GM19468 (cell line): ENCODE results near the gene SLC25A26.
A peak's percentile ranks its signal among the peaks of the same experiment; 100 is the strongest.
"Not testable (repeated sequence)": the region's sequence is repeated elsewhere in the genome, so short reads cannot be mapped to it uniquely, and the experiment has no call there.

ENCODE experiments used
- ATAC-seq: cut with Tn5 transposase; IDR thresholded peaks from one replicate; pipeline ENCODE4 v1.9.1; 2021; ENCODE audit warnings: mild to moderate bottlenecking, moderate library complexity, moderate number of reproducible peaks; ENCODE audit not compliant: unreplicated experiment; ENCODE audit errors: extremely low read depth

Gene SLC25A26

GRCh38 chr3:66306991-66307390 is 86.2 kb downstream of the SLC25A26 start:
- ATAC-seq = not testable (repeated sequence)

- ATAC-seq = no peak
Observed at GRCh38 chr3:66312039-66312438, 91.2 kb downstream of the SLC25A26 start.

DNA sequence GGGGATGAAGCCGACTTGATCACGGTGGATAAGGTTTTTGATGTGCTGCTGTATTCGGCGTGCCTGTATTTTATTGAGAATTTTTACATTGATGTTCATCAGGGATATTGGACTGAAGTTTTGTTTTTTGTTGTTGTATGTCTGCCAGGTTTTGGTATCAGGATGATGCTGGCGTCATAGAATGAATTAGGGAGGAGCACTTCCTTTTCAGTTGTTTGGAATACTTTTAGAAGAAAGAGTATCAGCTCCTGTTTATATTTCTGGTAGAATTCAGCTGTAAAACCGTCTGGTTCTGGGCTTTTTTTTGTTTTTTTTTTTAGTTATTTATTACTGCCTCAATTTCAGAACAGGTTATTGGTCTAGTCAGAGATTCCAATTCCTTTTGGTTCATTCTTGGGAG is 93.7 kb downstream of the SLC25A26 start:
- ATAC-seq = no peak

DNA sequence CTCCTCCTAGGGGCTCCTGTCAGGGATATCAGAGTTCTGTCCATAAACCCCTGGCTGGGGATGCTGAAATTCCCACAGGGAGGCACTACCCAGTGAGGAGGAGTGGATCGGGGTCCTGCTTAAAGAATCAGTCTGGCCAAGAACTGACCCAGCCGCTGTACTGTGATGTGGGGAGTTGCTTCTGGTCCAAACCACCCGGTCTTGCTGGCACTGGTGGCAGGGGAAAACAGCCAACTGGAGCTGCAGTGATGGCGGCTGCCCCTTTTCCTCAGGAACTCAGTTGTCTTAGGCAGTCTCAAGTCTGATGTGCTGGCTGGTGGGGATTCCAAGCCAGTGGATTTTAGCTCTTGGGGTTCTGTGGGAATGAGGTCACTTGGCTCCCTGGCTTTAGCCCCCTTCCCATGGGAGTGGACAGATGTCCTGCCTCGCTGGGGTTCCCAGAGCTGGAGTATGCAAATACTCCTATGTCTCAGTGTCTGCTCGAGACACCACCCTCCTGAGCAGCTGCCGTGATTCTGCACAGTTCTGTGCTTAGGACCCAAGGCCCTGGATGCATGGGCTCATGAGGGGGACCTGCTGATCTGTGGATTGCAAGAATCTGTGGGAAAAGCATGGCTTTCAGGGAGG is 97.1 kb downstream of the SLC25A26 start:
- ATAC-seq = no peak

GRCh38 chr3:66320390-66320789 is 99.6 kb downstream of the SLC25A26 start:
- no peak for ATAC-seq

GRCh38 chr3:66322436-66322835 is 101.6 kb downstream of the SLC25A26 start:
- no peak for ATAC-seq

GRCh38 chr3:66326340-66326739 is 105.5 kb downstream of the SLC25A26 start:
- ATAC-seq = no peak

DNA sequence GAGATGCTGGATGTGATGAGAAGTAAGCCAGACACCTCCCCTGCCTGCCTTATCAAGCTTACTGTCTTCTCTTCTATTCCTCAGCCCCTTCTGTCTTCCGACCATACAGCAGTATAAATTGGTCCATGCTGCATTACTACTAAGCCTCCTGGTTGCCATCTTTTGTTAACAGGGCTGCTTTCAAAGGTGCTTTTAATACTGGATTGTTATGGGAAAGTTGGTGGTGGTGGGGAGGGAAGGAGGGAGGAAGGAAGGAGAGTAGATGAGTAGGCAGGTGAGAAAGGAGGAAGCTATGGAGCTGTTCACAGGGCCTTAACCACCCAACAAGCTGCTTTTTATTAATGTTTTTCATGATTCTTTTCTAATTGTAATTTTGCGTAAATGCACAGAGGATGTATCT is 114.9 kb downstream of the SLC25A26 start:
- ATAC-seq = no peak

DNA sequence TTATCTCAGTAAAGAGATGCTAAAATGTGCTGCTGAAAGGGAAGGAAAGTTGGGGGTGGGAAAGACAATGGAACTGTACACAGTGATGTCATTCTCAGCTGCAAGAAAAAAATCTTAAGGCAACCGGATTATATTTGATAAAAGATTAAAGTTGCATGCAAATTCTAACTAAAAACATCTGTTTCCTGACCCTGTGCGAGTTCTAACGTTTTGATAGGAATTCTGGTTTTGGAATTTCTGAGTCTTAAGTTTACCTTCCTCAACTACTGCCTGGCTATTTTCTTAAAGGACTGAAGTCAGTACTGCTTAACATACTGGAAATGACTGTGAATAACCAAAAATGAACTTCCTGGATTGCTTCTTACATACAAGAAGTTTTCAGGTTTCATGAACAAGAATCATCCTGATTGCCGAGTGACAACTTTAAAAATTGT is 115.5 kb downstream of the SLC25A26 start:
- no peak for ATAC-seq

DNA sequence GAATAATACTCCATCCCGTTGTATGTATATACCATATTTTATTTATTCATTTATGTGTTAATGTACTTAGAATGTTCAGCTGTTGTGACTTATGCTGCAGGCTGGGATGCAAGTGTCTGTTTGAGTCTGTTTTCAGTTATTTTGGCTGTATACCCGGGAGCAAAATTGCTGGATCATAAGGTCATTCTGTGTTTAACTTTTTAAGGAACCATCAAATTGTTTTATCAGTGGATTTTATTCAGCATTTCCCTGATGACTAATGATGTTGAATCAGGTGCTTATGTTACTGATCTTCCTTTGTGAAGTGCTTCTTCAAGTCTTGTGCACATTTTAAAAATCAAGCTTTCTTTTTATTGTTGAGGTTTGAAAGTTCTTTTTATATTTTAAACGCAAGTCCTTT is 118.1 kb downstream of the SLC25A26 start:
- no peak for ATAC-seq

DNA sequence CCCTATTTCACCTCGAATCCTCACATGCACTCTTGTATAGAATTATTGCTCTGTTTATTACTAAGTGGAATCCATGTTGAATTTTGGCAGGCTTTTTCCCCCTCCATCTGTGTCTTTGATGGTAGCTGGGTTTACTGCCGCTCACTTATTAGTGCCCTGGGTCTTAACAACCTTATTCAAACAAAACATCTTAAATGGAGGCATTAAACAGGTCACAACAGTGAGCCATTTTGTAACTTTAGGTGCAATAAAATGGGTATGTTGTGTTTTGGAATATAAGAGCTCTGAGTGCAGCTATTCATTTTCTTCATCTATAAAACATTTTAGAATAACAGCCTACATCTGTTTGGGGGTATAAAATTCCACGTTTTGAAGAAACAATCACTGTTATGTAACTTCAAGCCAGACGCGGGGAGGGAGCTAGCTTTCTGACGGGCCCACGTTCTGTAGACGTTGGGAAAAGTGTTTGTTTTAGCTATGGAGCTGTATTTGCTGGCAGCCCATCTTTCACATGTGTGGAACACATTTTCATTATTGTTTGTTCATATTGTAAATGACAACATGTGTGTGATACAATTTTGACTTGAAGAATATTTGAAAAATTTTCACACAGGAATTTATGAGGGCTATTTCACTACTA is 122.0 kb downstream of the SLC25A26 start:
- no peak for ATAC-seq

GRCh38 chr3:66344391-66344811 is 123.6 kb downstream of the SLC25A26 start:
- ATAC-seq = no peak

DNA sequence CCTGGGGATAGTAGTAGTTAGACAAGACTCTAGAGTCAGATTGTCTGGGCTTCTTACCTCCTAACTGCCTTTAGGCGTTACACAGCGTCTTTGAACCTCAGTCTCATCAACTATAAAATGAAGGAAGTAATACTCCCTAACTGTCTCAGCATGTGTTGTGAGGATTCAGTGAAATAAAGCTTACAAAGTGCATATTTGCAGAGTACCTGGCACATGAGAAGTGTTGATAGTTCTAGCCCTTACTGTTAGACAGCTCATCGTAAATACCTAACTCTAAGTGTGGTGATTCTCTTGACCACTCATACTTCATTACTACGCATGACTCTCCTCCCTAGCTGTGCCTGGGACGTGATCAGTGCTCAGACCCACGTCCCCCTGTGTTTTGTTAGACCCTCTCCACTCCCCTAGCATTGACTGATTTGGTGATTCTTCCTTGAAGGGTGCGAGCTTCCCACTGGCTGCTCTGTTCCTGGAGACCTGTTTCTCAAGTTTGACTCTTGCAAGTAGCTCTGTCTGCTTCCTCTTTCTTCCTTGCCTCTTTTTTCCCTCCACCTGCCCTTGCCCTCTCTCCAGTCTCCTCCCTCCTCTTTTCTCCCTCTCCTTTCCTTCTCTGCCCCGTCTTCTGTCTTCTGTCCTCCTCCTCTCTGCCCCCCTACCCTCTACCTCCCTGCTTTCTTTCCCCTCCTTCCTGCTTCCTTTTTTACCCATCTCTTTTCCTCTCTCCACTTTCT is 124.2 kb downstream of the SLC25A26 start:
- no peak for ATAC-seq

DNA sequence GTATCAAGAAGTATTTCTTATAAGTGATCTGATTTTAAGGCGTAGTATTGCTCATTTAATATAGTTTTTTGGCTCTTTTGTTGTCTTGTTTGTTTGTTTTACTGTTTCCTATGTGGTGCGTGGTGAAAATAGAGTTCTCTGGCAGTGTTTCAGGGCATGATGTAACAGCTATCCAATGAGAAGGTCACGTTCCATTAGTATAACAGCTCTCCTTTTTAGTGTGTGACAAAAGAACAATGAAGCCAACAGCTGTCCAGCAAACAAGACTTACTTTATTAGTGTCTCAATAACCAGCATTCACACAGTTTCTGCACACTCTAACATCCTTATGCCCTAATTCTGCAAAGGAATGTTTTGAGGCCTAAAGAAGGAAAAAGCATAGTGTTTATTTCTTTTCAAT is 127.9 kb downstream of the SLC25A26 start:
- no peak for ATAC-seq

- ATAC-seq = no peak
Observed at GRCh38 chr3:66350601-66351000, 129.8 kb downstream of the SLC25A26 start.

DNA sequence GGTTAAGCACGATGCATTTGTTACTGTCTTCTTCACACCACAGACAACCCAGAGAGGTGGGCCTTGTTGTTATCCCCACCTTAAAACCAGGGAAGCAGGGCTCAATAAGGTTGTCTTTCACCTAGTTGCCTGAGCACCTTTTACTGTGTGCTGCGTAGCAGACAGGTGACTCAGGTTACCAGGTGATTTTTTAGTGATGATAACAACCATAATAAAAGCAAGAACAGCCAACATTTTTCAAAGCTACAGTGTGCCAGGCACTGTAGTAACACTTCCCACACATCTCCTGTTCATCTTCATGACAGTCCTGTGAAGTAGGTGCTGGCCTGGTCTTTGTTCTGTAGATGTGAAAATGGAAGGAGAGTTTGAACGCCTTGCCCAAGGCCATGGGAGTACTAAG is 132.2 kb downstream of the SLC25A26 start:
- no peak for ATAC-seq

DNA sequence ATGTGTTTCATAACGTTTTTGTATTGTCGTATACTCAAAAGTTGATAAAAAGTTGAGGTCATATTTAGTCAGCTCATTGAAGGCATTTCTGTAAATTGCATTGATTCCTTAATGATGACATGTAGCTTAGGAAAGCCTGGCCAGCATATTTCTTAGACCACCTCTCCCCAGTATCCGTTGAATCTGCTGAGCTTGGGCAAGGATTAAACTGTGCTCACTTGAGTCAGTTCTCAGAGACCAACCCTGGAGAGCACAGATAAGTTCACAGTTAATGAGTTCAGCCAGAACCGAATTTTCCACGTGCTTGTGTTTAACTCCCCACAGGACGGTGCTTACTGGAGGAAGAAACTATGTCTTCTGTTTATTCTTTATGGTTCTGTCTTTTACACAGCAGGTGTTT is 132.7 kb downstream of the SLC25A26 start:
- no peak for ATAC-seq

DNA sequence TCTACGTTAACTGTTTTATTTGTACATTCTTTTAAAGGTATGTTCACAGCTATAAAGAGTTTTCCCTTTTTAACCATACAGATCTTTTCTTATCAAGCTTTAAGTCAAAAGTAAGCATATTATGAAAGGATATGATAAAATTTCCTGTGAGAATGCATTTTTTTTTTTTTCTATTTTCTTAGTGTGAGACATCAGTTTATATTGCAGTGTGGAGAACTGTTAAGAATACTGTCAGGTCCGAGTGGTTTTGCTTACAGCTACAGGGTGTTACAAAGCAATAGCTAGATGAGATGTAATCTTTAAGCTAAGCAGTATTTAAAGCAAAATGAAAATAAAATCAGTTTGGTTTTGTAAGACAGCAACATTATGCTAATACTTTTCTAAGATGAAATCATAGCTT is 133.2 kb downstream of the SLC25A26 start:
- no peak for ATAC-seq

- peak; percentile 90 for ATAC-seq
Observed at GRCh38 chr3:66355394-66355793, 134.6 kb downstream of the SLC25A26 start.

- no peak for ATAC-seq
Observed at GRCh38 chr3:66355997-66356396, 135.2 kb downstream of the SLC25A26 start.

DNA sequence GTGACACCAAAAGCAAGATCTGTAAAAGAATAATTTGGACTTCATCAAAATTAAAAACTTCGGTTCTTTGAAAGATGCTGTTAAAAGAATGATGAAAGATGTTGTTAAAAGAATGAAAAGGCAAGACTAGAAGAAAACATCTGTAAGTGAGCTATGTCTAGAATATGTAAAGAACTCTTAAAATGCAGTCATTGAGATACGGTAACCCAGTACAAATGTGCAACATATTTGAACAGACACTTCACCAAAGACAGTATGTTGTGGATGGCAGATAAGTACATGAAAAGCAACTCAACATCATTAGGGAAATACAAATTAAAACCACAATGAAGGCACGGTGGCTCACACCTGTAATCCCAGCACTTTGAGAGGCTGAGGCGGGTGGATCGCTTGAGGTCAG is 140.6 kb downstream of the SLC25A26 start:
- no peak for ATAC-seq
